ENCODE measurements around the gene GJB2.

GJB2 gene

DNA sequence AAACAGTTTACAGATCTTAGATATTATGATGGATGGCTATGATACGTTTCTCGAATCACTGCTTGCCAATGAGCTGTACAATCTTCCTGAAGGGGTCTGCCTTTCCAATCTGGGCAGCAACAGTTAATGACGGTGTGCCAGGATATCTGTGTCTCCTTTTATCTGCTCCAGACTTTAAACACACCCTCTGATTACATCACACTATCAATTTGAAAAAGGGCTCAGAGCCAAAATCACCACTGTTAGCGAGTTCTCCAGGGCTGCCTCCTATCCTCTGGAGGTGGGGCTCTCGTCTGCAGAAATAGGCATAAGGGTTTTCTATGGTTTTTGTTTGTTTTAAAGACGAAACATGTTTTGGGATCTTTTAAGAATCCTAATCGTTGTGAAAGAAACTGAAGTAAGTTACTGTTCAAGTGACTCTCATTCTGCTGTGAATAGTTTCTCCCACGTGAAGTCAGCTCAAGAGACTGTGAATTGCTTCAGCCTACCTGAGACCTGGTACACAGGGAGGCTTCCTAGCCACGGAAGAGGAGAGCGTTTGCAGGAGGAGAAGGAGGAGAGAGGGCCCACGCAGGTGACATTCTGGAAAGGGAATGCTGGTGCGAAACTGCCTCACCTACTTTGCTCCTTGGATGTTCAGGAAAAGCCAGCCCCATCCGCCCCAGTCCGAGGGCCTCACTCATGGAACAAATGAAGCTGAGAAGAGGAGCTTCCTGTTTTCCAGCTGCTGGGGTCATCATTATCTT lies 16.7 kb downstream of the GJB2 start:
- Histone ChIP-seq H3K9me3 (ENCODE audit: control insufficient read depth, low read depth, low read length) (no peaks in the 10 kb centered on the region), H3K4me3 (ENCODE audit: low read length) (no peak overlapping the region), H3K36me3 (ENCODE audit: control insufficient read depth, low read depth, low read length) (no peaks in the 10 kb centered on the region), H3K27ac (ENCODE audit: low read length) (no peak overlapping the region), H3K4me1 (ENCODE audit: control insufficient read depth, low read depth, low read length) (no peaks in the 10 kb centered on the region), H3K9ac (ENCODE audit: low read length) (no peak overlapping the region), H3K27me3 (ENCODE audit: control insufficient read depth, insufficient read depth, low read length) (no peaks in the 10 kb centered on the region)

DNA sequence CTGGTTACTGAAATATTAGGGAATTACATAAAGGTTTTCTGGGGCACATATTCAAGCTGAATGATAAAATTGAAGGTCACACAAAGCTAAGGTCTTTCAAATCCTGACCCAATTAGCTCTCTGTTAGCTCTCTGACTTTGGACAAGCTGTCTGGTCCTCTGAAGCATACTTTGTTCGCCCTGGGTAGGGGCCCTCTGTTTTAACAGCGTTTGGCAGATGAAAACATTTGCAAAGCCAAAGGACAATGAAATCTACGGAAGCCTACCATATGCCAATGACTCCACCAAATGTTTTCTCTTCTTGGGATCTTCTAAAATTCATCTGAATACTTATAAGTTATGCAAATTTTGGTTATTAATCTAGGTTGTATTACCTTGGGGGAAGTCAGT lies 17.3 kb downstream of the GJB2 start:
- H3K9ac ChIP-seq (ENCODE audit: low read length) = no peak overlapping the region
- H3K4me3 ChIP-seq (ENCODE audit: low read length) = no peak overlapping the region
- no peaks in the 10 kb centered on the region for H3K27me3 ChIP-seq (ENCODE audit: control insufficient read depth, insufficient read depth, low read length)
- no peaks in the 10 kb centered on the region for H3K9me3 ChIP-seq (ENCODE audit: control insufficient read depth, low read depth, low read length)
- H3K27ac ChIP-seq (ENCODE audit: low read length) = no peak overlapping the region
- H3K36me3 ChIP-seq (ENCODE audit: control insufficient read depth, low read depth, low read length) = no peaks in the 10 kb centered on the region
- no peaks in the 10 kb centered on the region for H3K4me1 ChIP-seq (ENCODE audit: control insufficient read depth, low read depth, low read length)

DNA sequence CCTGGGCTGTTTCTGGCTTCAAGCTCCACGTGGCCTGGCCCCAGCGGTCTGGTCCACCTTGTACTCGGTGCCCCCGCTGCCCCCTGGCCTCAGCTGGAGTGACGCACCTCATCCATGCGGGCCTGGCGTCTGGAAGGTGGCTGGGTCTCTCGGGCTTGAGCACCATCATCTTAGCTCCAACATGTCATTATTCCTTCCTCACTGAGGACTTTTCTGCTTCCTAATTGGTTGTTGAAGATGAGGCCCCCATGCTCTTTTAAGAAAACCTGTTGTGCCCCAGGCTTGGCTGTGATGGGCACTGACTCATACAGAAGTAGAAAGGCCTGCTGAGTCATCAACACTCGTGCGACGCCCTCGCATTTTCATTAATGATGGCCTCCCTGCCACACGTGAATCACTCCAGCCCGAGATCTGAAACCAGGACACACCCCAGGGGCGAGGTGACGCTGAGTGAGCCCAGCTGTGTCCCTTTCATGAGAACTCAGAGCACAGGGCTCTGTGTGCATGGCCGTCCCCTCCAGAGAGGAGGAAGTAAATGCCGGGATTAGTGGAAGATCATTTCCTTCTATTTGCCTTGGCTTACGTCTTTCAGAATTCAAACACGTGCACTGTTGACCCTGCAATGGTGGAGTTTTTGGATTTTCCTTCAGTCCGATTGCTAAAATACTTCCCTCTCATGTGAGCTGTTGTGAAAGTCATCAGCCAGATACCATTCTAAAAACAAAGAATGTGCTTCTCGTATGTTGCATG lies 17.9 kb downstream of the GJB2 start:
- Histone ChIP-seq H3K27ac (ENCODE audit: low read length) (no peak overlapping the region), H3K27me3 (ENCODE audit: control insufficient read depth, insufficient read depth, low read length) (no peaks in the 10 kb centered on the region), H3K9ac (ENCODE audit: low read length) (no peak overlapping the region), H3K36me3 (ENCODE audit: control insufficient read depth, low read depth, low read length) (no peaks in the 10 kb centered on the region), H3K9me3 (ENCODE audit: control insufficient read depth, low read depth, low read length) (no peaks in the 10 kb centered on the region), H3K4me1 (ENCODE audit: control insufficient read depth, low read depth, low read length) (no peaks in the 10 kb centered on the region), H3K4me3 (ENCODE audit: low read length) (no peak overlapping the region)

DNA sequence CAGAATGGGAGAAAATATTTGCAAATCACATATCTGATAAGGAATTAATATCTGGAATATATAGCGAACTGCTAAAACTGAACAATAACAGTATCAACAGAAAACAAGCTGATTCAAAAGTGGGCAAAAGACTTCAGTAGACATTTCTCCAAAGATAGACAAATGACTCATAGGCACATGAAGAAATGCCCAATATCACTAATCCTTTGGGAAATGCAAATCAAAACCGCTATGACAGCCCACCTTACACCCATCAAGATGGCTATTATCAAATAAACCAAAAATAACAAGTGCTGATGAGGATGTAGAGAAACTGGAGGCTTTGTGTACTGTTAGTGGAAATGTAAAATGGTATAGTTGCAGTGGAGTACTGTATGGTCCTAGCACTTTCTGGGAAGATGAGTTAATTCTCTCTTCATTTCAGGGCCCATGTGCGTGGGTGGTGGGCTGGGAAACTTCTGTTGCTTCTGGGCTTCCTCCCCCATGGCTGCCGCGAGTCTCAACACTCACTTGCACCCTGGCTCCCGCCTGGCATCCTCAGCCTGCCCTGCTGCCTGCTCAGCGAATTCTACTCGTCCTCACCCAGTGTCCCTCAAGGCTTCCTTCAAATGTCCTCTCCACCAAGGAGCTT lies 19.5 kb downstream of the GJB2 start:
- Histone ChIP-seq H3K9ac (ENCODE audit: low read length) (no peak overlapping the region), H3K9me3 (ENCODE audit: control insufficient read depth, low read depth, low read length) (no peaks in the 10 kb centered on the region), H3K4me1 (ENCODE audit: control insufficient read depth, low read depth, low read length) (no peaks in the 10 kb centered on the region), H3K27me3 (ENCODE audit: control insufficient read depth, insufficient read depth, low read length) (no peaks in the 10 kb centered on the region), H3K4me3 (ENCODE audit: low read length) (no peak overlapping the region), H3K27ac (ENCODE audit: low read length) (no peak overlapping the region), H3K36me3 (ENCODE audit: control insufficient read depth, low read depth, low read length) (no peaks in the 10 kb centered on the region)

DNA sequence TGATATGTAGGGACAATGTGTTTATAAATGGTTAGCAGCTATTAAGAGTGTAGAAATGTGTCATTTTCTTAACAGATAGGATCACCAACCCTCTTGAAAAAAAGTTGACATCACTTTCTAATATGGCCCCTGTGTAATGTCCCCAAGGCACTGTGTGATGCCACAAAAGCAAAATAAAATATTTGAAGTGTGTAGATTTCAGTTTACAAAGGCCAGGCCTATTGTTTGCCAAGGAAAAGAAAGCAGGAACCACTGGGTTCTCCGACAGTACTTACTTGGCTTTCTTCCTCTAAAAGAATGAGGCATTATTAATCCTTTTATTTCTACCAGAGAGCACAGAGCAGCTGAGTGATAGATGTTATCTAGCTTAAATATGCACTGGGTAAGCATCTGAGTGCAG lies 21.4 kb downstream of the GJB2 start:
- no peak overlapping the region for H3K27ac ChIP-seq (ENCODE audit: low read length)
- H3K4me3 ChIP-seq (ENCODE audit: low read length) = no peak overlapping the region
- H3K4me1 ChIP-seq (ENCODE audit: control insufficient read depth, low read depth, low read length) = no peaks in the 10 kb centered on the region
- H3K36me3 ChIP-seq (ENCODE audit: control insufficient read depth, low read depth, low read length) = no peaks in the 10 kb centered on the region
- no peaks in the 10 kb centered on the region for H3K27me3 ChIP-seq (ENCODE audit: control insufficient read depth, insufficient read depth, low read length)
- H3K9me3 ChIP-seq (ENCODE audit: control insufficient read depth, low read depth, low read length) = no peaks in the 10 kb centered on the region
- H3K9ac ChIP-seq (ENCODE audit: low read length) = no peak overlapping the region

DNA sequence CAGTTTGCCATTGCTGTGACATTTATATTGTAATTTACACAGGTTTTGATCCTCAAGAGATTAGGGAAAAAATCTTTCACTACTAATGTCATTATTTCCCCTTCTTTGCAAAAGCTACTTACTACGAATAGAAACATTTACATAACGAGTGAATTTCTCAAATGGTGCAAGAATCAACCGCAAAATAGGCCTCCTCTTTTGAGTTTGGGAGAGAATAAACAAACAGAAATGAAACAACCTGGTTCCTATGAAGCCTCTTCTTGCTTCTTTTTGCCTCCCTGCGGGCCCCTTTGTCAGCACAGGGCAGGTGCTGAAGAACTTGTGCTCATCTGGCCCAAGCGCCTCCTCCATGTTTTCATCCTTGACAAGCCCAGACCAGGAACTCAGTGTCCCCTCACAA lies 21.8 kb downstream of the GJB2 start:
- no peaks in the 10 kb centered on the region for H3K9me3 ChIP-seq (ENCODE audit: control insufficient read depth, low read depth, low read length)
- H3K4me3 ChIP-seq (ENCODE audit: low read length) = no peak overlapping the region
- no peaks in the 10 kb centered on the region for H3K27me3 ChIP-seq (ENCODE audit: control insufficient read depth, insufficient read depth, low read length)
- H3K9ac ChIP-seq (ENCODE audit: low read length) = no peak overlapping the region
- no peak overlapping the region for H3K27ac ChIP-seq (ENCODE audit: low read length)
- H3K4me1 ChIP-seq (ENCODE audit: control insufficient read depth, low read depth, low read length) = no peaks in the 10 kb centered on the region
- H3K36me3 ChIP-seq (ENCODE audit: control insufficient read depth, low read depth, low read length) = no peaks in the 10 kb centered on the region

DNA sequence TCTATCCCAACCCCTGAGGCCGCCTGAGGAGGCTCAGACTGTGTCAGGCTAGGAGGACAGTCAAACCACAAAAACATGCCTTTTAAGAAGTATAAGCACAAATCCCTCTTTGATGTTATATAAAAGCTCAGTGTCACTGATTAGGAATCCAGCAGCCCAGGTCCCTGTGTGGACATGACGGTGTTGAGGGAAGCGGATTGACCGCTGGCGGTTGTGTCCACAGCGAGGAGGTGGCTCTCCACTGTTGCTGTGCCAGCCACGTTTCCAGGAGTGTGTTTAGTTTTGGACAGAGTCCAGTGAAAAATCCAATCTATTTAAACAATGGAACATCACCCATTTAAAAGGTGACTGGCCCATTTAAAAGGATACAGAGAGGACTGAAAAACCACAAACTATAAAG lies 24.3 kb downstream of the GJB2 start:
- no peak overlapping the region for H3K4me3 ChIP-seq (ENCODE audit: low read length)
- no peak overlapping the region for H3K27ac ChIP-seq (ENCODE audit: low read length)
- H3K36me3 ChIP-seq (ENCODE audit: control insufficient read depth, low read depth, low read length) = no peaks in the 10 kb centered on the region
- H3K27me3 ChIP-seq (ENCODE audit: control insufficient read depth, insufficient read depth, low read length) = peaks cover under 1% of the 10 kb centered on the region
- H3K4me1 ChIP-seq (ENCODE audit: control insufficient read depth, low read depth, low read length) = no peaks in the 10 kb centered on the region
- no peak overlapping the region for H3K9ac ChIP-seq (ENCODE audit: low read length)
- no peaks in the 10 kb centered on the region for H3K9me3 ChIP-seq (ENCODE audit: control insufficient read depth, low read depth, low read length)

DNA sequence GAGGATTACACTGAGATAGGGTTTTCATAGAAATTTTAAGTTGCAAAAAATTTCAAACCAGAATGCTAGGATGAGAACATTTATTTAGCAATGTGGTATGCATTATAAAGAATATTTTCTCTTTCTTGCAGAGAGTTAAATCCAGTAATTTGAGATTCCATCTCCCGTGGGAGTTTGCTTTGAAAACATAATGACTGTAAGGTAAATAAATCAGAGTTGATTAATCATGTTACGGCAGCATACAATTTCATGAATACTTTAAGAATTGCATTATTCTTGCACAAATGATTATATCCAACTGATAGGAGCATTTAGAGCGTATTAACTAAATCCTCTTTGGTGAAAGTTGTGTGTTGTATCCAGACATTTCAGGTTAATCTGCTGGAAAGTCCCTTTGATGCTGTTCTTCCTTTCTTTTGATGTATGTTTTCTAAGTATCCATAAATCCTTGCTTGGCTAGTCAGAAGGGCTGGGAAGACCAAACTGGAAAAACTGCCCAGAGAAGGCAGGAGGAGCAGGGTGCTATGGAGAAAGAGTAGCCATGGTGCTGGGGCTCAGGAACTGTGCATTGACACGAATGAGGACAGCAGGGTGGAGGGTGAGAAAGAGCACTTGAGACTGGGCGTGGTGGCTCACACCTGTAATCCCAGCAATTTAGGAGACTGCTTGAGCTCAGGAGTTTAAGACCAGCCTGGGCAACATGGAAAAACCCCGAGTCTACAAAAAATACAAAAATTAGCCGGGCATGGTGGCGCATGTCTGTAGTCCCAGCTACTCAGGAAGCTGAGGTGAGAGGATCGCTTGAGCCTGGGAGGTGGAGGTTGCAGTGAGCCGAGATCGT lies 27.1 kb downstream of the GJB2 start:
- peaks cover 28% of the 10 kb centered on the region for H3K27me3 ChIP-seq (ENCODE audit: control insufficient read depth, insufficient read depth, low read length)
- H3K36me3 ChIP-seq (ENCODE audit: control insufficient read depth, low read depth, low read length) = no peaks in the 10 kb centered on the region
- no peak overlapping the region for H3K27ac ChIP-seq (ENCODE audit: low read length)
- H3K4me3 ChIP-seq (ENCODE audit: low read length) = no peak overlapping the region
- no peak overlapping the region for H3K9ac ChIP-seq (ENCODE audit: low read length)
- H3K9me3 ChIP-seq (ENCODE audit: control insufficient read depth, low read depth, low read length) = no peaks in the 10 kb centered on the region
- H3K4me1 ChIP-seq (ENCODE audit: control insufficient read depth, low read depth, low read length) = no peaks in the 10 kb centered on the region

DNA sequence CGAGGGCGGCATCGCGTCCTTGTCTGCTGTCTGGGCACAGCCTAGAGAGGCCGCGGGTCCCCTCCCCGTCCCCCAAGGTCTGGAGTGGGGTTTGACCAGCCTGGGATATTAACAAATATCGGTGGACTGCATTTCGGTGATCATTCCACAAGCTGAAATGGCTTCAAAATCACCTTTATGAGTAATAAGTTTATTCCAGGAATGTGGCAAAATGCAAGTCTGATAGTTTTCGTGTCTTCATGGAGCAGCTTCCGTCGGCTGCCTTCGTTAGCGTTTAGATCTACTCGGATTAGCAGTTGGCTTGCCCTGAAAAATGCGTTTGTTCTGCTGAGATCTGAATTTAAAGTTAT lies 30.8 kb downstream of the GJB2 start:
- Histone ChIP-seq H3K36me3 (ENCODE audit: control insufficient read depth, low read depth, low read length) (no peaks in the 10 kb centered on the region), H3K27me3 (ENCODE audit: control insufficient read depth, insufficient read depth, low read length) (peaks cover 65% of the 10 kb centered on the region), H3K27ac (ENCODE audit: low read length) (no peak overlapping the region), H3K9ac (ENCODE audit: low read length) (no peak overlapping the region), H3K4me1 (ENCODE audit: control insufficient read depth, low read depth, low read length) (peaks cover 9% of the 10 kb centered on the region), H3K4me3 (ENCODE audit: low read length) (peak overlapping the region; percentile 66), H3K9me3 (ENCODE audit: control insufficient read depth, low read depth, low read length) (no peaks in the 10 kb centered on the region)

DNA sequence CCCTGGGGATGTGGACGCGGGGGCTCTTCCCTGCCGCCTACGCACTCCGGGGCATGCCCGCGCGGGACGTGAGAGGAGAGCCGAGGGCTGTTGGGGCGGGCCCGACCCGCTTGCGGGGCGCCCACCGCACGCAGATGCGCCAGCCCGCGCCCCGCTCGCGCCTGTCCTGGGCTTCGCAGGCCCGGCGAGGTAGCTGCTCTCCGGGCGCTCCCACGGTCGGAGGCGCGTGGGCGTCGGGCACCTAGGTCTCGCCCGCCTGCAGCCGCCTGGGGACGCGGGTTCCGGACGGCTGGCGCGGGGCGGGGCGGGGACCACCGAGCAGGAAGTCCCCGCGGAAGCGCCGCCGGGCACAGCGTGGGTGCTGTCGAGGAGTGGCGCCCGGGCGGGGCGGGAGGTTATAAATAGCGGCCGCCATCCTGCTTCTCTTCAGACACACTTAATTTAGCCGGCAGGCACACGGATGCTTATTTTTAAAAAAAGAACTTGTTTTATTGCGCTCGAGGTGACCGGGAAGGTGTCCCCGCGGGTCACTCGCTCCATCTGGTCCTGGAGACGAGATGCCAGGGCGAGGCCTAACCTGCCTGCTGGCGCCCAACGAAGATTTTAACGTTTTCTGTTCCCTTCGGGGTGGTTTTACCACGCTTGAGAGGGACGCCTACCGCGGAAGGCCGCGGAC lies 31.3 kb downstream of the GJB2 start:
- H3K4me1 ChIP-seq (ENCODE audit: control insufficient read depth, low read depth, low read length) = peaks cover 9% of the 10 kb centered on the region
- H3K4me3 ChIP-seq (ENCODE audit: low read length) = peak overlapping the region; percentile 66
- no peak overlapping the region for H3K27ac ChIP-seq (ENCODE audit: low read length)
- peaks cover 68% of the 10 kb centered on the region for H3K27me3 ChIP-seq (ENCODE audit: control insufficient read depth, insufficient read depth, low read length)
- H3K9ac ChIP-seq (ENCODE audit: low read length) = no peak overlapping the region
- H3K36me3 ChIP-seq (ENCODE audit: control insufficient read depth, low read depth, low read length) = no peaks in the 10 kb centered on the region
- H3K9me3 ChIP-seq (ENCODE audit: control insufficient read depth, low read depth, low read length) = no peaks in the 10 kb centered on the region
